Measurements from ENCODE around the gene DPF3.

The DPF3 gene

DNA sequence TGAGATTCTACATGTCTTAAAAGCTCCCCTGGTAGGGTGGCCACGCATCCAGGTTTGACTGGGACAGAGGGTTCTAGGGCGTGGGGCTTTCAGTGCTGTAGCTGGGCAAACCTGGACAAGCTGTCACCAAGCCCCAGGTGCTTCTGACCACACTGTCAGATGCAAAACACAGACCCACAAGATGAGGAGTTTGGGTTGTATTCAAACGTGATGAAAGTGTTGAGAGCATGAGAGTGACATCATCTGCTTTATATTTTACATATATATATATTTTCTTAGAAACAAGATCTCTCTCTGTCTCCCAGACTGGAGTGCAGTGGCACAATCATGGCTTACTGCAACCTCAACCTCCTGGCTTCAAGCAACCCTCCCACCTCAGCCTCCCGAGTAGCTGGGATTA, 210.1 kb downstream of the DPF3 start:
- H3K9me3 ChIP-seq (ENCODE audit: control insufficient read depth, low read length) = no peaks in the 10 kb centered on the region
- DNase-seq (ENCODE audit: low read depth) = peak; percentile 36
- H3K27me3 ChIP-seq (replicated peaks; ENCODE audit: control insufficient read depth, insufficient read depth, low read length) = no peaks in the 10 kb centered on the region
- H3K4me1 ChIP-seq (ENCODE audit: control insufficient read depth, insufficient read depth, low read length) = peaks cover 8% of the 10 kb centered on the region
- H3K9ac ChIP-seq (ENCODE audit: low read length) = no peak overlapping the region
- H3K36me3 ChIP-seq (ENCODE audit: control insufficient read depth, insufficient read depth, low read length, severe bottlenecking) = no peaks in the 10 kb centered on the region
- no peak overlapping the region for H3K4me3 ChIP-seq (ENCODE audit: low read length)

- Histone ChIP-seq H3K9me3 (ENCODE audit: control insufficient read depth, low read length) (no peaks in the 10 kb centered on the region), H3K4me3 (ENCODE audit: low read length) (no peak overlapping the region), H3K4me1 (ENCODE audit: control insufficient read depth, insufficient read depth, low read length) (peaks cover 11% of the 10 kb centered on the region), H3K27me3 (replicated peaks; ENCODE audit: control insufficient read depth, insufficient read depth, low read length) (no peaks in the 10 kb centered on the region), H3K9ac (ENCODE audit: low read length) (no peak overlapping the region), H3K36me3 (ENCODE audit: control insufficient read depth, insufficient read depth, low read length, severe bottlenecking) (no peaks in the 10 kb centered on the region)
- DNase-seq (ENCODE audit: low read depth) = peak; percentile 96
These were observed 211.7 kb downstream of the DPF3 start for GRCh38 chr14:72682188-72682587.

DNA sequence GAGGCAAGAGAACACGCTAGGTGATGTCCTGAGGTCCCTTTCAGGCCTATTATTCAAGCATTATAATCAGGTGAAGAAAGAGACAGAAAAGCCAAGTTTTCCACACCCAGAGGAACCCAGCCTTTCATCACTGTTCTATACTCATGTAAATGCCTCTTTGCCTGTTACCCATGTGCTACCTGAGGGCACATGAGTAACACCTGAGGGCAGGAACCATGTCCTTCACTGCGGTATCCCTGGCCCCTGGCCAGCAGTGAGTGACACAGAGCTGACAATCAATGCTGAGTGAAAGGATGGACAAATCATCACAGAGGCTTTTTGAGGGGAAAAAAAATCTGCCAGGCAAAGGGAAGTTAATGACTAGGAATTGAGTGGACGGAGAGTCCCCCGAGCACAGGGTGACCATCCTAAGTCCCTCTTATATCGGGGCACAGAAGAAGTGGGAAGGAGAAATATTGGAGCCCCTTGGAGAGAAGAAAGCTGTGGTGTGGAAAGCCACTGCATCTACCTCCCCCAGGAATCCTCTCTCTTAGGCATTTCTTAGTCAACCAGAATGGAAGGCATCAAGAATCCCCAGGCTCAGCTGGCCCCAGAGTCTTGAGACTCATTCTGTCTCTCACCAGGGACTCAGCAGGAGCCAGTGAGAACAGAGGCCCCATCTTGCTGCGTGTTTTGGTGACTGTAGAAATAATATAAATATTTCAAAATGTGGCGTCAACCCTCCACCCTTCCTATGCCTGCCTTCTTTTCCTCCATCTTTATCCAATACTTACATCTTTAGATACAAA, 212.9 kb downstream of the DPF3 start:
- Histone ChIP-seq H3K4me1 (ENCODE audit: control insufficient read depth, insufficient read depth, low read length) (peaks cover 11% of the 10 kb centered on the region), H3K9me3 (ENCODE audit: control insufficient read depth, low read length) (peaks cover 4% of the 10 kb centered on the region), H3K27me3 (replicated peaks; ENCODE audit: control insufficient read depth, insufficient read depth, low read length) (no peaks in the 10 kb centered on the region), H3K9ac (ENCODE audit: low read length) (no peak overlapping the region), H3K4me3 (ENCODE audit: low read length) (no peak overlapping the region), H3K36me3 (ENCODE audit: control insufficient read depth, insufficient read depth, low read length, severe bottlenecking) (no peaks in the 10 kb centered on the region)
- DNase-seq (ENCODE audit: low read depth) = no peak

DNA sequence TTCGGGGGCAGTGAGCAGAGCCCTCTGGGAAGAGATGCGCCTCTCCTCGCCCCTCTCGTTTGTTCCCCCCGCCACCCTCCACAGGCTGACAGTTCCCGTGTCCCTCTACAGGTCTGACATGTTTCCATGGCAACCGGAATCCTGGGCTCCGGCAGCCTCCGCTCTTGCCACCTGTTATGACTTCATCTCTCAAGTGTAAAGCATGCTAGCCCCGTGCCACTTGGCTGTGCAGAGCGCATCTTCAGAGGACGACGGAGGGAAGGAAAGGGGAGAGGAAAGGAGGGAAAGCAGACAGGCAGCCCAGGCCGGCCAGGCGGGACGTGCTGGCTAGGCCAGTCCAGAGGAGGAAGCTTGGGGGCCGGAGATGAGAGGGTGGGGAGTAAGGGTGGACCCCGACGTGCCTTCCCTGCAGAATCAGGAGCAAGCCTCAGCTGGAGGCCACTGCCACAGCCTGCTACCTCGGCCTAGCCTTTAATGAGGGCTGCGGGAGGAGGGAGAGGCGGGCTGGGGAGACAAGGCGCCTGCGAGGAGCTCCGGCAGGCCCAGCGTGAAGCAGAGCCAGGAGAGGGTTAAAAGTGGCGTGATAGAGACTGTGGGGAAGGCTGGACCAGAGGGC, 214.3 kb downstream of the DPF3 start:
- Histone ChIP-seq H3K9ac (ENCODE audit: low read length) (no peak overlapping the region), H3K27me3 (replicated peaks; ENCODE audit: control insufficient read depth, insufficient read depth, low read length) (no peaks in the 10 kb centered on the region), H3K4me1 (ENCODE audit: control insufficient read depth, insufficient read depth, low read length) (peaks cover 11% of the 10 kb centered on the region), H3K9me3 (ENCODE audit: control insufficient read depth, low read length) (peaks cover 4% of the 10 kb centered on the region), H3K36me3 (ENCODE audit: control insufficient read depth, insufficient read depth, low read length, severe bottlenecking) (no peaks in the 10 kb centered on the region), H3K4me3 (ENCODE audit: low read length) (no peak overlapping the region)
- DNase-seq (ENCODE audit: low read depth) = no peak

DNA sequence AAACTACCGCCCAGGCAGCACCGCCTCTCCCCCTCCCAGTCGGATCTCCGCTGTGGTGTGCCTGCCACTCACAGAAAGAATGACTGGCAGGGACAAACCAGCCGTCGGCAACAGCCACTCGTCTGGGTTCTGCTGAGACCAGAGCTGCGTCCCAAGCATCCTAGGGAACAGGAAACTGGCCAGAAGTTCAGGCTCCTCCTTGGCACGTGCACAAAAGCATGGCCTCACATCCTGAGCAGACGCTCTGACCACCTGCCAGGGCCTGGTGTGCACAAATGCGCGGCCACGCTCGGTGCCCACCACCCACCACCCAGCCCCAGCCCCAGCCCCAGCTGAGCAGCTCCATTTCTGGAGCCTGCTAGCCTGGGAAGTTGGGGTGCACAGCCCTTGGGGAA, 214.8 kb downstream of the DPF3 start:
- no peaks in the 10 kb centered on the region for H3K27me3 ChIP-seq (replicated peaks; ENCODE audit: control insufficient read depth, insufficient read depth, low read length)
- H3K9me3 ChIP-seq (ENCODE audit: control insufficient read depth, low read length) = peaks cover 4% of the 10 kb centered on the region
- H3K4me3 ChIP-seq (ENCODE audit: low read length) = no peak overlapping the region
- no peak overlapping the region for H3K9ac ChIP-seq (ENCODE audit: low read length)
- no peaks in the 10 kb centered on the region for H3K36me3 ChIP-seq (ENCODE audit: control insufficient read depth, insufficient read depth, low read length, severe bottlenecking)
- no peak for DNase-seq (ENCODE audit: low read depth)
- H3K4me1 ChIP-seq (ENCODE audit: control insufficient read depth, insufficient read depth, low read length) = peaks cover 11% of the 10 kb centered on the region

DNA sequence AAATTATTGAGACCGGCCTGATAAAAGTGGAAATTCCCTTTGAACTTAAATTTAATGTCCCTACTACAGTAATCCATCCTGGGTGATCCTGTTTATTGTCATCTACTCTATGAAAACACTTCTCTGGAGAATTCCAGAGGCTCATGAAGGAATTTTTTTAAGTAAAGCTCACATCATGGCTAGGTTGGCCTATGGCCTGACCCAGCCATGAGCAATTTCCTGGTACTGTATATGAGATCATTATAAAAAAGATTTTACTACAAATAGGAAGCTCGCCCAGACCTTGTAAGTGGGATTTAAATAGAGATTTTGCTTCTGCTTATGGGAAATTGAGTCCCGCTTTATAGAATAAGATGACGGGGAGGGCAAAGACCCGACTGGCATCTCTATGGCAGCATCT, 215.5 kb downstream of the DPF3 start:
- no peaks in the 10 kb centered on the region for H3K36me3 ChIP-seq (ENCODE audit: control insufficient read depth, insufficient read depth, low read length, severe bottlenecking)
- H3K9ac ChIP-seq (ENCODE audit: low read length) = no peak overlapping the region
- H3K9me3 ChIP-seq (ENCODE audit: control insufficient read depth, low read length) = peaks cover 4% of the 10 kb centered on the region
- peak; percentile 39 for DNase-seq (ENCODE audit: low read depth)
- H3K4me1 ChIP-seq (ENCODE audit: control insufficient read depth, insufficient read depth, low read length) = peaks cover 11% of the 10 kb centered on the region
- H3K4me3 ChIP-seq (ENCODE audit: low read length) = no peak overlapping the region
- no peaks in the 10 kb centered on the region for H3K27me3 ChIP-seq (replicated peaks; ENCODE audit: control insufficient read depth, insufficient read depth, low read length)

DNA sequence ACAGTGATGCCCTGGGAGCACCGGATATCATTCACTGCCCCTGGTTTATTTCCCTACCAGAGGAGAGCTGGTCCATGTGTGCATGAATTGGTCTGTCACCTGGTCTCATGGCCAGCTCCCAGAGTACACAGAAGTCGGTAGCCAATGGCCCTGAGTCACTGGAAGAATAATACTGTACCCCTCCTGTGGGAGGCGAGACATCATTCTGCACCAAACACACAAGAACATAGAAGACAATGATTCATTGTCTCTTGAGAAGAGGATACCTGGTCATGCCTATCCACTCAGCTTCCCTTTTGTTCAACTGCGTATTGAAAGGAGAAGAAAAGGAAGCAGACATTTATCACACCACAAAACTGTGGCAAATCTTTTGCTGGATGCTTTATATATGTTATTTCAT, 216.2 kb downstream of the DPF3 start:
- Histone ChIP-seq H3K36me3 (ENCODE audit: control insufficient read depth, insufficient read depth, low read length, severe bottlenecking) (no peaks in the 10 kb centered on the region), H3K4me1 (ENCODE audit: control insufficient read depth, insufficient read depth, low read length) (peaks cover 11% of the 10 kb centered on the region), H3K27me3 (replicated peaks; ENCODE audit: control insufficient read depth, insufficient read depth, low read length) (no peaks in the 10 kb centered on the region), H3K9me3 (ENCODE audit: control insufficient read depth, low read length) (peaks cover 4% of the 10 kb centered on the region), H3K4me3 (ENCODE audit: low read length) (no peak overlapping the region), H3K9ac (ENCODE audit: low read length) (no peak overlapping the region)
- DNase-seq (ENCODE audit: low read depth) = no peak

DNA sequence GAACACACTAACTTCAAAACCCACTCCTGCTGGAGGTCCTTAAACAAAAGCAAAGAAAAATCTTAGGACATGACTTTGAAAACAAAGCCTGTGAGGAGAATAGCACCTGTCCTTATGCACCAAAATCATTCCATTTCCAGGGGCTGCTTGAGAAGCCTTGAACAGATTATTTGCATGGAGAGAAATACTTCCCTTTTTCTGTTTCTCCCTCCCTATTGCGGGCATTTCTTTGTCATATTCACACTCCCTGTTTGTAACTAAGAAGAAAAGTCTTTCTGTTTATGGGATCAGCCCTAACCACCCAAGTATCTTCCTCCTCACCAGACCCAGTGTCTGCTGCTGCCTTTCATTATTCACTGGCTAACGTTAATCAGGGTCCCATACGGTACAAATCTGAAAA, 218.8 kb downstream of the DPF3 start:
- peaks cover 7% of the 10 kb centered on the region for H3K4me1 ChIP-seq (ENCODE audit: control insufficient read depth, insufficient read depth, low read length)
- no peaks in the 10 kb centered on the region for H3K36me3 ChIP-seq (ENCODE audit: control insufficient read depth, insufficient read depth, low read length, severe bottlenecking)
- H3K9me3 ChIP-seq (ENCODE audit: control insufficient read depth, low read length) = peaks cover 4% of the 10 kb centered on the region
- no peak overlapping the region for H3K9ac ChIP-seq (ENCODE audit: low read length)
- no peaks in the 10 kb centered on the region for H3K27me3 ChIP-seq (replicated peaks; ENCODE audit: control insufficient read depth, insufficient read depth, low read length)
- no peak overlapping the region for H3K4me3 ChIP-seq (ENCODE audit: low read length)
- DNase-seq (ENCODE audit: low read depth) = no peak

- Histone ChIP-seq H3K9ac (ENCODE audit: low read length) (no peak overlapping the region), H3K4me3 (ENCODE audit: low read length) (no peak overlapping the region), H3K36me3 (ENCODE audit: control insufficient read depth, insufficient read depth, low read length, severe bottlenecking) (no peaks in the 10 kb centered on the region), H3K4me1 (ENCODE audit: control insufficient read depth, insufficient read depth, low read length) (no peaks in the 10 kb centered on the region), H3K9me3 (ENCODE audit: control insufficient read depth, low read length) (peaks cover 4% of the 10 kb centered on the region), H3K27me3 (replicated peaks; ENCODE audit: control insufficient read depth, insufficient read depth, low read length) (no peaks in the 10 kb centered on the region)
- DNase-seq (ENCODE audit: low read depth) = no peak
These were observed 220.7 kb downstream of the DPF3 start for GRCh38 chr14:72673179-72673578.

- H3K27me3 ChIP-seq (replicated peaks; ENCODE audit: control insufficient read depth, insufficient read depth, low read length) = no peaks in the 10 kb centered on the region
- no peaks in the 10 kb centered on the region for H3K36me3 ChIP-seq (ENCODE audit: control insufficient read depth, insufficient read depth, low read length, severe bottlenecking)
- H3K9ac ChIP-seq (ENCODE audit: low read length) = no peak overlapping the region
- peak; percentile 84 for DNase-seq (ENCODE audit: low read depth)
- no peak overlapping the region for H3K4me3 ChIP-seq (ENCODE audit: low read length)
- H3K4me1 ChIP-seq (ENCODE audit: control insufficient read depth, insufficient read depth, low read length) = peaks cover 13% of the 10 kb centered on the region
- no peaks in the 10 kb centered on the region for H3K9me3 ChIP-seq (ENCODE audit: control insufficient read depth, low read length)
These were observed 227.3 kb downstream of the DPF3 start for GRCh38 chr14:72666610-72667009.

GRCh38 chr14:72665259-72665658, 228.6 kb downstream of the DPF3 start:
- Histone ChIP-seq H3K4me1 (ENCODE audit: control insufficient read depth, insufficient read depth, low read length) (peaks cover 13% of the 10 kb centered on the region), H3K4me3 (ENCODE audit: low read length) (no peak overlapping the region), H3K27me3 (replicated peaks; ENCODE audit: control insufficient read depth, insufficient read depth, low read length) (no peaks in the 10 kb centered on the region), H3K36me3 (ENCODE audit: control insufficient read depth, insufficient read depth, low read length, severe bottlenecking) (no peaks in the 10 kb centered on the region), H3K9ac (ENCODE audit: low read length) (no peak overlapping the region), H3K9me3 (ENCODE audit: control insufficient read depth, low read length) (no peaks in the 10 kb centered on the region)
- peak; percentile 90 for DNase-seq (ENCODE audit: low read depth)
